Fibroblast of gingiva (primary cell): ENCODE measurements around the gene EML1.

Experiments used
- DNase-seq: peaks from one replicate; pipeline ENCODE4 v3.0.0-alpha.2; 2011; ENCODE audit warnings: low read depth

EML1 gene

GRCh38 chr14:99779751-99780150, 13.5 kb upstream of the EML1 start:
- no peak for DNase-seq

GRCh38 chr14:99780690-99781089, 12.5 kb upstream of the EML1 start:
- no peak for DNase-seq

GRCh38 chr14:99781091-99781490, 12.1 kb upstream of the EML1 start:
- no peak for DNase-seq

GRCh38 chr14:99781853-99782610, 11.2 kb upstream of the EML1 start:
- no peak for DNase-seq

GRCh38 chr14:99784508-99784907, 8.7 kb upstream of the EML1 start:
- no peak for DNase-seq

- no peak for DNase-seq
Measured at GRCh38 chr14:99785426-99785825, 7.8 kb upstream of the EML1 start.

GRCh38 chr14:99786511-99786989, 6.7 kb upstream of the EML1 start:
- no peak for DNase-seq

GRCh38 chr14:99788713-99789112, 4.5 kb upstream of the EML1 start:
- no peak for DNase-seq

- DNase-seq, result no peak
Measured at GRCh38 chr14:99789581-99789980, 3.6 kb upstream of the EML1 start.

- DNase-seq, result no peak
Measured at GRCh38 chr14:99790201-99790977, 2.8 kb upstream of the EML1 start.

- DNase-seq, result no peak
Measured at GRCh38 chr14:99790978-99791376, 2.2 kb upstream of the EML1 start.

GRCh38 chr14:99791476-99792209, 1.6 kb upstream of the EML1 start:
- DNase-seq, result no peak

- DNase-seq, result no peak
Measured at GRCh38 chr14:99792210-99792535, 1.0 kb upstream of the EML1 start.

- peak; percentile 28 for DNase-seq
Measured at GRCh38 chr14:99792551-99793212, 531 bp upstream of the EML1 start.

- DNase-seq, result no peak
Measured at GRCh38 chr14:99794151-99794780, 1.1 kb downstream of the EML1 start.

- no peak for DNase-seq
Measured at GRCh38 chr14:99795046-99795445, 1.8 kb downstream of the EML1 start.

GRCh38 chr14:99797231-99797630, 4.0 kb downstream of the EML1 start:
- DNase-seq, result no peak

- DNase-seq, result no peak
Measured at GRCh38 chr14:99800781-99801180, 7.6 kb downstream of the EML1 start.

- no peak for DNase-seq
Measured at GRCh38 chr14:99802301-99803105, 9.3 kb downstream of the EML1 start.

- DNase-seq, result no peak
Measured at GRCh38 chr14:99803106-99803775, 10.0 kb downstream of the EML1 start.
